GM19467 (cell line): ENCODE data around the gene ZBTB12.
"Not testable (repeated sequence)": the region's sequence is repeated elsewhere in the genome, so short reads cannot be mapped to it uniquely, and the experiment has no call there.

ENCODE experiments used
- ATAC-seq: cut with Tn5 transposase; IDR thresholded peaks from one replicate; pipeline ENCODE4 v1.9.1; 2021; ENCODE audit warnings: mild to moderate bottlenecking, moderate library complexity; ENCODE audit not compliant: unreplicated experiment

Gene ZBTB12

GRCh38 chr6:31851980-31852718, 49.7 kb downstream of the ZBTB12 start:
- not testable (repeated sequence) for ATAC-seq

GRCh38 chr6:31851485-31851832, 50.4 kb downstream of the ZBTB12 start:
- no peak for ATAC-seq

GRCh38 chr6:31850765-31851484, 51.0 kb downstream of the ZBTB12 start:
- ATAC-seq: no peak
